Adrenal gland (tissue), 5 donors: Measurements from ENCODE around the gene CPN2.

Source experiments
- POLR2A ChIP-seq, 2 donors: fragments of 450-650 bp; IDR thresholded peaks; one replicate each; pipeline ENCODE4 v1.6.1; 2017; ENCODE audit warnings: antibody characterized with exemption in 2 of 2, mild to moderate bottlenecking in 2 of 2, moderate library complexity in 1 of 2
- TF ChIP-seq, protein P1 (sequence below), 6 experiments: fragments of 450-650 bp in 4 of 6; fragments of 200-600 bp in 2 of 6; sonication (generic) in 1 of 6; IDR thresholded peaks; 1 replicate in 5 of 6; 2 replicates in 1 of 6; pipeline versions ENCODE4 v1.5.1 to v1.8.0; 2016 to 2021; ENCODE audit warnings: antibody characterized with exemption in 6 of 6, mild to moderate bottlenecking in 2 of 6, moderate library complexity in 1 of 6
- donor health status: DM: no; HTN: no; CAD: no.

DNA sequence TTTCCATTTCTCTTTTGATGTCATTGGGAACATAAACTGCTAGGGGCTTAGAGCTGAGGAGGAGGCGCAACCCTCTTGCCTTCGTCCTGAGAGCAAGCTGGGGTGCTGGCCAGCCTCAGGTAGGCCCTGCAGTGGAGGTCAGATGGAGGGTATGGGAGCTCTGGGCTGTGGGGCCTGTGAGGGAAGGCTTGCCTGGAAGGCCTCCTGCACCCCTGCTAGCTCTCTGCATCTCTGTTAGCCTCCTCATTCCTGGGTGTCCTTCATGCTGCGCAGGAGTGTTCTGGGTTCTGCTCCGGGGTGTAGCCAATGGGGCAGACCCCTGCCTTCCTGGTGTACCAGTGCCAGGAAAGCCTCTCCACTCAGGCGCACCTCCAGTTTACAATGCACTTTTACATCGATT lies 36.1 kb upstream of the CPN2 start:
- TF ChIP-seq, protein P1, sequence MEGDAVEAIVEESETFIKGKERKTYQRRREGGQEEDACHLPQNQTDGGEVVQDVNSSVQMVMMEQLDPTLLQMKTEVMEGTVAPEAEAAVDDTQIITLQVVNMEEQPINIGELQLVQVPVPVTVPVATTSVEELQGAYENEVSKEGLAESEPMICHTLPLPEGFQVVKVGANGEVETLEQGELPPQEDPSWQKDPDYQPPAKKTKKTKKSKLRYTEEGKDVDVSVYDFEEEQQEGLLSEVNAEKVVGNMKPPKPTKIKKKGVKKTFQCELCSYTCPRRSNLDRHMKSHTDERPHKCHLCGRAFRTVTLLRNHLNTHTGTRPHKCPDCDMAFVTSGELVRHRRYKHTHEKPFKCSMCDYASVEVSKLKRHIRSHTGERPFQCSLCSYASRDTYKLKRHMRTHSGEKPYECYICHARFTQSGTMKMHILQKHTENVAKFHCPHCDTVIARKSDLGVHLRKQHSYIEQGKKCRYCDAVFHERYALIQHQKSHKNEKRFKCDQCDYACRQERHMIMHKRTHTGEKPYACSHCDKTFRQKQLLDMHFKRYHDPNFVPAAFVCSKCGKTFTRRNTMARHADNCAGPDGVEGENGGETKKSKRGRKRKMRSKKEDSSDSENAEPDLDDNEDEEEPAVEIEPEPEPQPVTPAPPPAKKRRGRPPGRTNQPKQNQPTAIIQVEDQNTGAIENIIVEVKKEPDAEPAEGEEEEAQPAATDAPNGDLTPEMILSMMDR (IDR thresholded peaks at IDR 0.05): no peak
- no peak for TF ChIP-seq POLR2A (IDR thresholded peaks at IDR 0.05)
